Activated CD8-positive, alpha-beta memory T cell treated with anti-CD3 and anti-CD28 coated beads, Interleukin-2, amount 50 U/mL, for 1 hour (primary cell): ENCODE measurements around the gene CD6.
A peak's percentile ranks its signal among the peaks of the same experiment; 100 is the strongest.
"Not testable (repeated sequence)": the region's sequence is repeated elsewhere in the genome, so short reads cannot be mapped to it uniquely, and the experiment has no call there.

ENCODE experiments used
- DNase-seq: peaks from one replicate; pipeline ENCODE4 v3.0.0-alpha.2; 2020; ENCODE audit errors: extremely low read depth

Gene CD6

DNA sequence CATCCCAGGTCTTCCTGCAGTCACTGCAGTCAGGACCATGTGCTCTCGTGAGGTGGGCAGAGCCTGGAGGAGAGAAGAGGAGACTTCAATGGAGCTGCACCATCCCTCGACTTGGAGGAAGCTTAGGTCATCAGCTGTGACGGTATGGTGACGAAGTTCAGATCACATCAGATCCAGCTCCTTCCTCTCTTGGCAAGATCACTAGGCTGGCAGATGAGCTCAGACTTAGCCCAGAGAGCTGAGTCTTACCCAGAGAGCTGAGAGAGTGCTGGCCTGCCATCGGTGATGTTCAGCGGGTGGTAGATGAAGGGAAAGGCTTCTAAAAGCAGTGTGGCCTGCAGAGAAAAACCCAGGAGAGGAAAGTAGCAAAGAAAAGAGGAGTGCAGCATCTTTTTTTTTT lies 17.7 kb upstream of the CD6 start:
- DNase-seq: no peak

DNA sequence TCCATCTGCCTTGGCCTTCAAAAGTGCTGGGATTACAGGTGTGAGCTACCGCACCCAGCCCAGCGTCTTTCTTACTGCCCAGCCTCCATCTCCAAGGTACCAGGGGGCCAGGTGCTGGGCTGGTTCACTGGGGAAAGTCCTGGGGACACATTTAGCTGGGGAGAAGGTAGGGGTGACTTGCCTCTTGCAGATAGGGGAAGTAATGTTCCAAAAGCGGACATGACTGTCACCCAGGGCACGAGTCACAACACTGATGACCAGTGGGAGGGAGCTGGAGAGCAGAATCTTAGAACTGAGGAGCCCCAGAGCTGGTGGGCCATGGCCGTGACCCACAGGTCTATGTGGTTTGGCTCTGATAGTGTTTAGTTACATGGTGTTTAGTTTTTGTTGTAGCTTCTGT lies 17.1 kb upstream of the CD6 start:
- DNase-seq: no peak

DNA sequence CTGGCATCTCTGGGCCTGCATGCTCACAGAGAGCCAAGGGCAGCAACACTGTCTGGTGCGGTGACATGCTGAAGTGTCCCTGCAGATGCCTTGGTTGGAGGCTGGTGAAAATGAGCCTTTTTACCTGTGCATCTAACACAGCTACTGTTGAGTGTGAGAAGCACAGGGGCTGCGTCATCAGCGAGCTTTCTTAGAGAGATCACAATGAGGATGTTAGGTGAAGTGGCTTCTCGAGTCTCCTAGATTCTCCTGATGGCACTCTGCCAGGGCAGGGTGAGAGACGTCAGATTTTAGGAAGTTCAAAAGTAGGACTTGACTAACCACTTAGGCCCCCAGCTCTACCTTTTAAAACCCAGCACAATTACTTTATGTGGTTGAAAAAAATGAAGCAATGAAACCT lies 15.9 kb upstream of the CD6 start:
- DNase-seq: no peak

DNA sequence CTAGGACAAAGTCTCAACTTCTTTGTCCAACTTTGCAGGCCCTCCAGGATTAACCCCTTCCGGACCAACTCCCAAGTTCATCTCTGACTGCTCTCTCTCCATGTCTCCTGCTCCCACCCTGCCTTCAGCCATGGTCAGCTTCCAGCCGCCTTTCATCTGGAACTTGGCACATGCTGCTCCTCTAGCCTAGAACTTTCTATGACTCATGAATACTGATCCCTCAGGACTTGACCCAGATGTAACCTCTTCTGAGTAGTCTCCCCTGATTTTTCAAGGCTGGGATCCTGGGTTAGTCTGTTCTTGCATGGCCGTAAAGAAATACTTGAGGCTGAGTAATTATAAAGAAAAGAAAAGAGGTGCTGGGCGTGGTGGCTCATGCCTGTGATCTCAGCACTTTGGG lies 14.3 kb upstream of the CD6 start:
- DNase-seq: no peak

DNA sequence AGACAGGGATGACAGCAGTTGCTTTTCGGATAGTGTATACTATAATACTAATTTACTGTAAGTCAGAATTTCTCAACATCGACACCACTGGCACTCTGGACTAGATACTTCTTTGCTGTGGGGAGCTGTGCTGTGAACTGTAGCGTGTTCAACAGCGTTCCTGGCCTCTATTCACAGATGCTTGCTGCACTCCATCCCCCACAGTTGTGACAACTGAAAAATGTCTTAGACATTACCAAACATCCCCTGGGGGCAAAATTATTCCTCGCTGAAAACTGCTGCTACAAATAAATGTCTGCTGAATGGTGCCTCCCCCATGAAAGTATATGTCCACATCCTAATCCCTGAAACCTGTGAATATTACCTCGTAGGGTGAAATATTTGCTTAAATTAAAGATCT lies 12.0 kb upstream of the CD6 start:
- DNase-seq: no peak

DNA sequence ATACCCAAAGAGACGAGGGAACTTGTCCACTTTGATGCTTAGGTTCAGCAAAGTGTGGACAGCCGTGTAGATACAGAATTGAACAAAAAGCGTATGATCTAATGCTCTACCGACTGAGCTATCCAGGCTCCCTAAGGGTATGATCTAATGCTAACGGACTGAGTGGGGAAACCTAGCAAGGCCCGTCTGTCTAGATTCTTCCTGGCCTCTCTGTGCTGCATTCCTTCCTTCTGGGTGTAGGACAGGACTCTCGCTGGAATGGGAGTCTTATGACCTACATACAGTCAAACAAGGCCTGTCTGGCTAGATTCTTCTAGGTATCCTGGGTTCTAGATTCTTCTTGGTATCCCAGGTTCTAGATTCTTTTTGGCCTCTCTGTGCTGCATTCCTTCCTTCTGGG lies 11.1 kb upstream of the CD6 start:
- DNase-seq: no peak

DNA sequence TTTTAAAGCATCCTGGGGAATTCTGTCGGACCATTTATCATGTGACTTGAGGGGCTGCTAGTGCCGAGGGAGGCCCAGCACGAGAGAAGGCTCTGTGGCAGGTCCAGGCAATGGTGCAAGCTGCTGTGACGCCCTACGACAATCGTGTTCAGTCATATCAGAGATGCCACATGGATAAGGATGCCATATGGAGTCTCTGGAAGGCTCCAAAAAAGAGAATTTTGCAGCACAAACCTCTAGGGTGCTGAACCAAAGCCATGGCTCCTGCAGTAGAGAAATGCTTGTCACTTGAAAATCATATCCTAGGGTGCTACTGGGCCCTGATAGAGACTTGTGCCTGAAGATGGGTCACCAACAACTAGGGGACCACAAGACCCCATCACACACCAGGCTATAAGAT lies 6.7 kb upstream of the CD6 start:
- no peak for DNase-seq

DNA sequence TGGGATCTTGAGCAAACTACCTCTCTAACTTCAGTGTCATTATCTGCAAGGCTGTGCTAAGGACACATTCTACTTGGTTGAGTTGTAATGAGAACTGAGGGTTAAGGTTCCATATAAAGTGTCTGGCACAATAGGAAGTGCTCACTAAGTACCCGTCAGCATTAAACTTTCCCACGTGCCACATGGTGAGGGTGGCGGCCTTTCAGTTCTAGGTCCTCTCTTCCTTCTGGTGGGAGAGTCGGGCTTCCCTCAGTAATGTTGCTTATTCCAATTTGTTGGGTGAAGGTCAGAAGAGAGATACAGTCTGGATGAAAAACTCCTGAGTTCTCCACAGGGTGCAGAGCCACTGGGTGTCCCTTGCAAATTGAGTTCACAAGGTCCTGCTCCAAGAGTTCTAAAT lies 4.6 kb upstream of the CD6 start:
- DNase-seq: no peak

DNA sequence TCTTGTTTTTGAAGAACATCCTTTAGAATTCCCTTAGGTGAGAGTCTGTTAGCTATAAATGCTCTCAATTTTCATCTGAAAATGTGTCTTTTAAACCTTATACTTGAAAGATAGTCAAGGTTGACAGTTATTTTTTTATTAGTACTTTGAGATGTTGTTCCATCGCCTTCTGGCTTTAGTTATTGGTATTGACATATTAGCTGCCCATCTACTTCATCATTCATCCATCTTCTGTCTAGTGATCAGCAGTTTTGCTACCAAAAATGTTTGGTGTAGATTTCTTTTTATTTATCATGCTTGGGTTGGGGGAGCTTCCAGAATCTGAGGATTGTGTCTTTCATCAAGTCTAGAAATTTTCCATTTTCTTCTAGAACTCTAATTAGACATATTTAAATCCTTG lies 3.3 kb upstream of the CD6 start:
- no peak for DNase-seq

DNA sequence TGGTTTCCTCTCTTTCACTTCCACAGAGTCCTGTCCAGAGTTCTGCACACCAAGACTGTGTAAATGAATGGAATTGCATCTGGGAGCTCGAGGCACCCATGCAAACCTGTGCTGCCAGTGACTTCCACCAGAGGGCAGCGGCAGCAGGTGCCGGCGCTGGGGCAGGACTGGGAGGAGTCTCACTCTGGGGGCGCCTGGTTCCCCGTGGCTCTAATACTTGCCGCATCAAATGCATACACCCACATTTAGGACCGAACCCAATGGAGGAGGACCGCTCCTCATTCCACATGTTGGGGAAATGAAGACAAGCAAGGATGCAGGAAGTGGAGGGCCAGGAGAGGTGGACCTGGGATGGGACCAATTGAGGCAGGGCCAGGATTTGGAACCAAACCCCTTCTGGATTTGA lies 1.1 kb upstream of the CD6 start:
- DNase-seq: peak; percentile 59

DNA sequence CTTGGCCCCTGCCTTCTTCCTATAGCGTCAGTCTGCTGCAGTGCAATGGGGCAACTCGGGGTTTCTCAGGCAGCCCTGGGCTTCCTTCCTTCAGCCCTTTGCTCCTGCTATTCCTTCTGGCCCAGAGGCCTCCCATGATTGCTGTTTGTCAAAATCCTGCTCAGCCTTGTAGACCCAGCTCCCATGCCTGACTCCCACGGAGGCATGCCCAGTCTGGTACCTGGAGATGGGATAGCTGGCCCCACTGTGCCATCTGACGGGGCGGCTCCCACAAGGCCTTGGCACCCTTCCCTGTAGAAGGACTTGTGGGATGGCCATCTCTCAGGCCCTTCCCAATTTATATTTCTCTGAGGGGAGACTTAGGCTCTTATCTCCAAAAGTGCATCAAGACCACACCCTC lies 590 bp upstream of the CD6 start:
- DNase-seq: no peak

DNA sequence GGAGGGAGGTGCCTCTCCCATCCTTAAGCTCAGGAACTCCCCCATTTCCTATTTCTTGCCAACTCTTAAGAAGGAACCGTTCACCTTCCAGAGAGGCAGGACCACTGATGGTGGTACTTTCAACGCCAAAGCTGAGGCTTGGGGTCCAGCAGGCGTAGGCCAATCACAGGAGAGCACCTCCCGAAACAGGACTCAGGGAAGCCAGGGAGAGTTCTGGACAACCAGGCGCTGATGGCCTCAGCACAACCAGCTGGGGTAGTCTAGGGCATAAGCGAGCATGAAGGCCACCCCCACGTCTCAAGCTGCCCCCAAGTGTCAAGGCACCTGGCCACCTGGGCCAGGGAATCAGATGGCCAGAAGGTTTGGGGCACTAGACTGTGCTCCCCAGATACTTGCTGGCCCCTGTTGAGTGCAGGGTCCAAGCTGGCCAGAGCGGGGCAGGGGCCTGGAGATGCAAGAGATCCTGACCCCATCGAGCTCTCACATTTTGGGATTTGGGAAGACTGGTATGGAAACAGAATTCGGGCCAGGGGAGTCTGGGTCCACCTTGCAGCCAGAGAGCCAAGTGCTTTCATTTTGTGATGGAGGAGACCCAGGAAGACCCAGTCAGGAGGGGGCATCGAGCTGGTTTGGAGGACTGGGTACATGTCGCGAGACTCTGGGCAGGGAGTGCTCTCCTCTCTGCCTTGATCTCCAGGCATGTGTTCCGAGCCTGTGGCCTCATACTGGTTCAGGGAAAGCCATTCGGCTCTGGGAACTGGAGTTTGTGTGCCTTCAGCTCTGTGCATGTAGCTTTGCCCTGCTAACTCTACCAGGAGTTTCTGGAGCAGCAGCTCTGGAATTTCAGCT lies 926 bp downstream of the CD6 start:
- DNase-seq: no peak

DNA sequence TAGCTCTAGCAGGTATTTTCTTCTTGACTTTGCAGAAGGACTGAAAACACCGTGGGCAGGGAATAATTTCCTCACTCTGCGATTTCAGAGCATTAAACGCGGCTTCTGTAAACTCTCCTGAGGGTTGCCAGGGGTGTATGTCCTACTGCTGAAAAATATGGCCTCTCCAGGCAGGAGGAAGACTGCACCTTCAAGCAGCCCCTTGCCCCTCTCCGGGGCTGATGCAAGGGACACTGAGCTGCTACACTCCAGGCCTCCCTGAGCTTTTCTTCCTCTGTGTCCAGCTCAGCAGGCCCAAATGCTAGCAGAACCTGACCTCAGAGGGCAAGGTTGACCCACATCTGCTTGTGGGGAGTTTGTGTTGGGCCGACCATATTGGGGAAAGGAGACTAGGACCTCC lies 2.2 kb downstream of the CD6 start:
- no peak for DNase-seq

DNA sequence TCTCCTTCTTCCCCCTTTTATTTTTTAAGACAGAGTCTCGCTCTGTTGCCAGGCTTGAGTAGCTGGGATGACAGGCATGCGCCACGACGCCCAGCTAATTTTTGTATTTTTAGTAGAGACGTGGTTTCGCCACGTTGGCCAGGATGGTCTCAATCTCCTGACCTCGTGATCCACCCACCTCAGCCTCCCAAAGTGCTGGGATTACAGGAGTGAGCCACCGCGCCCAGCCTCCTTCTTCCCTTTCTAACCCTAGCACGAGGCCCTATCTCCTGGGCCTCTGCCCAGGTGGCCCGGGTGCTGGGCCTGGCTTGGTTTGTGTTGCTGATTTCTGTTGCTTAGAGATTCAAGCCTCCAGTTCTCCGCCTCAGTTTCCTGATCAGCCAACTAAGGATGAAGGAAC lies 2.8 kb downstream of the CD6 start:
- DNase-seq: not testable (repeated sequence)

DNA sequence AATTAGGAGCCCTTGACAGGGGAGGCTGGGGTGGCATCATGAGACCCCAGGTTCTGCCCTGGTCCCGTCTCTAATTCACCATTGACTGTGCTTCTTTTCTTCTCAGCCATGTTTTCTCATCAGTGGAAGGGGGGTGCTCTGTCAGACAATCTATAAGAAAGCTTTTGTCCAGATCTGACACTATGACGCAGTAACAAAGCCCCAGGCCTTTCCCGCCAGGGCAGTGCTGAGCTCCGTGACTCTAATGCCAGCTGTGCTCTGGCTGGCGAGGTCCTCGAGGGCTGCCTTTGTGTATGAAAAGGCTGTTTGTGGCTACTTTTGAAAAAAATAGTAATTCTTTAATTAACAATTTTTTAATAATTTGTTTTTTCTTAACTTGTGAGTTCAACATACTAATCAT lies 3.2 kb downstream of the CD6 start:
- no peak for DNase-seq

DNA sequence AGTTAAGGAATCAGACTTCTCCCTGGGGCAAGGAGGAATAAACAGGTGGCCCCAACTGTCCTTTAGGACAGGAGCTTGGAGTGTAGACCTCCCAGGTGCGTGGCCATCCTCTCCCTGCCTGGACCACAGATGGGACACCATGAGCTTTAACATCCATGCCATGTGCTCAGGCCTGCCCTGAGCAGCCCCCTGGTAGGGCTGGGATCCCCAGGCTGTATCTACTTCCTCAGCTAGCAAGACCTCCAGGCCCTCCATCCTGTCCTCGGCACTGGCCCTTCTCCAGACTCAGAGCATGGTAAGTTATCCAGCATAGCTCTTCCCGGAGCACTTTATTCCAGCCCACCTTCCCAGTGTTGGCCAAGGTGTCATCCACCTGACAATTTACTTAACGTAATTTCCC lies 5.7 kb downstream of the CD6 start:
- no peak for DNase-seq

DNA sequence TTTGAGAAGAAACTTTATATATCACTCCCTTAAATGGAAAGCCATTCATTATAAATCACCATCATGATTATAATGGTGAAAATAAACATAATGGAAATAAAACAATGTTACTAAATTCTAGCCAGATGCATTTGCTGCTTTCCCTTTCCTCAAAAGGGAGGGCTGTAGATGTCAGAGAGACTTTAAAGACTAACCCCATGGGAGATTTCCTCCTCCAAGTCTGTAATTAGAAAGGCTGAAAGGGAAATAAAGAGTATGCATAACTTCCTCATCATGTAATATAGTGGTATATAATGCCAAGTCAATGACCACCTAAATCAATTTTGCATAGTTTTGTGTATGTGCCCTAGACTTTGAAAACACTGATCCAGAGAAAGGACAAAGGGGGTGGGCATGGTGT lies 6.4 kb downstream of the CD6 start:
- DNase-seq: no peak

DNA sequence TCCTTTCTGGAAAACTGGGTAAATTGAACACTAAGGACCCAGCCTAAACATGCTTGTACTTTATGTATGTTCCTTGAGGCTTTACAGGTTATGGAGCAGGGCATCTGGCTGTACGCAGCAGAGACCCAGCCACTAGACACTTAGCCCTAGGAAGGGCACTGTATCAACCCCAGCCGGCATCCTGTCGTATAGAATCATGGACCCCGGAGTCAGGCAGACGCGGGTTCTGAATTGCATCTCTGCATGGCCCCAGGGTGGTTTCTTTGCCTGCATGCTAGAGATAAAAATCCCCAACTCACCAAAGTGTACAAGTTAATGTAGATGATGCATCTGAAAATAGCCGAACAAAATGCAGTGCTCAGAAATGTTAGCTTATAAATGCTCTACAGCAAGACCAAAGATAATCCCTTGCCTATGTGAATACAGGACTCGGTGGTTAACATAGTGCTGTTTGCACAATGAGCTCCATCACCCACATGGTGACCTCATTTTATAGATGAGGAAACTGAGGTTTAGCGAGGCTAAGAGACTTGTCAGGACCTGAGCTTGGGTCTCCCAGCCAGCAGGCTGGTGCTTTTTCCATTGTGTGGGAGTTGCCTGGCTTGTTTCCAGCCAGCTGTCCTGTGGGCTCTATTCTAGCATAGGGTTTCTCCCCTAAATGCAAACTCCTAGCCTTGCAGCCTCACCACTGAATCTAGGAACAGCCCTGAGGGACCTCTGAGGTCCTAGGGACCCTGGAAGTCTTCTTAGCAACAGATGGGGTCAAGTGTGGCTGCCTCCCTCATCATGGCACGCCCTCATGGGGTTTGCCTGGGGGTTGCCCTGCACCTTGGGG lies 7.3 kb downstream of the CD6 start:
- no peak for DNase-seq

DNA sequence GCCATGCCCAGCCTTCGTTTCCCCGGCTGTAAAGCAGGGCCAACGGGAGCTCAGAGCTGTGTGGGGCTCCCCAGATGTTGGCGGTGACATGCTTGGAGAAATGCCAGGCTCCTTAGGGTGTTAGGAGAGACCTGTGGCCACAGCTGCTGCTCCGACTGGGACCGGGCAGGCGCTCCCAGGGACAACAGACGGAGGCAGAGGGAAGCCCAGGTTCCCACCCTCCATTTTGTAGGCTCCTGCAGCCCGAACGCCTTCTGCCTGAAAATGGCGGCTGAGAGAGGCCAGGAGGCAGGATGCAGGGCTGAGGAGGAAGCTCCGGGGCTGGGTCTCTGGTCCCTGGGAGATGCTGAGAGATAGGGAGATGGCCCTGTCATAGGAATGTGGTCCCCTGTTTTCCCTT lies 10.0 kb downstream of the CD6 start:
- DNase-seq: no peak

DNA sequence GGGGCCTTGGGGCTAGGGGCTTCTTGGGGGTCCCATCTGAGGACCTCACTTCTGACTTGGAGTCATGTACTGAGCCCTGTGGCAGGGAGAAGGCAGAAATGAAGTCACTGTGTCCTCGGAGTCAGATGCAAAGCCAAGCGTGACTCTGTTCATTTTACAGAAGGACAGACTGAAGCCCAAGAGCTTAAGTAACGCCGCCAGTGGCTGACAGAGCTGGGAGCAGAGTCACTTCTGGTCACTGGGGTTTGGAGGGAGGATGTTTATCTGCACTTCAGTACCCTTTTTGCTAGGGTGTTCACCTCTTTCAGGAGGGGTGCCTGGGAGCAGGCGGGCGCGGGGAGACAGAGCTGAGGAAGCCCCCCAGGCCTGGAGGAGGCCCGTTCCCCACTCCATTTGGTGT lies 10.7 kb downstream of the CD6 start:
- no peak for DNase-seq

DNA sequence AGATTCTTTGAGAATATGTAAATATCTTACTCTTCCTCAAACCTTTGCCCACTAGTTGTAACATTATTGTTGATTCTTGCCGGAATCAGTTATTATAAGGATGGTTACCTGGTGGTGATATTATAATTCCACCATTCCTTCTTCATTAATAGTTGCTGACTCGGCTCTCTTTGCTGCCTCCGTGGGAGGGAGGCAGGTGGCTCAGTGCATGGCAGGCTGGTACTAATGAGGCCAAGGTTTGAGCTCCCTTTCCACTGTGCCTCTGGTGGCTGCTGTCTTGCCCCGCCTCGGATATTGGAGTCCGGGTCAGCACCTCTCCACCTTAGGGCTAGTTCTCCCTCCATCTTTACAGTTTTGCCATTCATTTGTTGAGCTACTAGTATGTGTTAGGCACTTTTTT lies 12.7 kb downstream of the CD6 start:
- DNase-seq: no peak

DNA sequence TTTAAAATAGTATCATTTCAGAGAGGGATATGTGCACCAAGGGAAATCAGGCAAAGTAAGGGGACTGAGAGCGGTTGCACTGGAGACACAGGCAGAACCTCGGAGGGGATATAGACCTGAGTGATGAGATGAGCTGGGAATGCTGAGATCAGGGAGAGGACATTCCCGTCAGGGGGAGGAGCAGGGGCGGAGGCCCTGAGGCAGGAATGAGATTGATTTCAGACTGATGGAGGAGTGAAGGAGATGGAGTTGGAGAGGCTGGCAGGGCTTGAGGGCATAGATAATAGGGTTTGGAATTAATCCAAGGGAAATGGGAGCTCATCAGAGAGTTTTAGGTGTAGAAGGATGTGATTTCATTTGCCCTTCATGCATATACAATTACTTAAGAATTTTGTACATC lies 13.2 kb downstream of the CD6 start:
- DNase-seq: no peak

DNA sequence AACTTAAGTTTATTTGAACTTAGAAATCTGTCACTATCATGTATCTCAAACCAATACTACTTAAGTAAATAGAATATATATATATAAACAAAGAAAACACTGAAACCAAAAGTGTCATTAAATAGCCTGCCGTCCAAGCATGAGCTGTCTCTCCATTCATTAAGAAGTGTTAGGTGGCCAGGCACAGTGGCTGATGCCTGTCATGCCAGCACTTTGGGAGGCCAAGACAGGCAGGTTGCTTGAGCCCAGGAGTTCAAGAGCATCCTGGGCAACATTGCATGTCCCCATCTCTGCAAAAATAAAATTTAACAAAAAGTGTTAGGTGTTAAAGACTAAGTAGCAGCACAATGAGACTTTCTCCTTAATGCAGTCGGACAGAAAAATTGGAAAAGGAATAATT lies 14.0 kb downstream of the CD6 start:
- DNase-seq: no peak
